ENCODE results near the gene RASGRF1.

Gene RASGRF1

DNA sequence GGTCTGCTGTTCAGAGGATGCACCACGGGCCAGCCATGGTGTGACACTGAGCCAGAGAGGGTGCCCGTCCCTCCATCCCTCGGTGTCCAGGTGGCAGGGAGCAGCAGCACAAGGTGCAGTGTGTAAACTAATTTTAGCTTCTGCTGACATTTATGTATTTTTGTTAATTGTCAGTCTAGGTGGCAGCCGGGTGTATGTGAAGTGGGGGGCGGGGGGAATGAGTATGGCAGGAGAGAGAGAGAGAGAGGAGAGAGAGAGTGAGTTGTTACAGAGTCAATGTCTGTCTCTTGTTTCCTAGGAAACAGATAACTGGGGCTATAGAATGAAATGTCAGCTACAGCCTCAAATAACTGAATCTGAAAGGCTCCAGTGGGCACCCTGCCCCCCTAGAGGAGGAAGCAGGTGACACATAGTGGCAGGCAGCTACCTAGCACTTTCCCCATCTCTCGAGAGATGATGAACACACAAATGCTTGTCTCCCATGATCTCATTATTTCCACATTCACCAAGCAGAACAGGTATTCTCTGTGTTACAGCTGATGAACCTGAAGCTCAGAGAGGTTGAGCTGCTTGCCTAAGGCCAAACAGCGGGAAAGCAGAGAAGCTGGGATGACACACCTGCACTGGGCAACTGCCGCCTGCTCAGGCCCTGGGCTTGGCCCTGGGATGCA is 24.7 kb downstream of the RASGRF1 start:
- DNase-seq = no peak

DNA sequence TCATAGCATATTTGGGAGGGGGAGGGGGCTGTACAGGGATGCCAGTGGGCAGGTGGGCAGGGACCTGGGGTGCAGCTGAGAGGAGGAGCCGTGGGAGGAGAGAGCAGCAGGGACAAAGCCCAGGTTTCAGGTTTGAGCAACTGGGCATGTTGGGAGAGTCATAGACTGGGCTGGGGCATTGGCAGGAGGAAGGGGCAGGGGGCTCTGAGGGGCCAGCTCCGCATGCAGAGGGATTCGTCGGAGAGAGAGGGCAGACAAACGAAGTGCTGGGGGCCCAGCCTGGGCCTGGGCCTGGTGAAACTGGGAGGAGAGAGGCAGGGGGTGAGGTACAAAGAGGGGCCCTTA is 25.2 kb downstream of the RASGRF1 start:
- no peak for DNase-seq

DNA sequence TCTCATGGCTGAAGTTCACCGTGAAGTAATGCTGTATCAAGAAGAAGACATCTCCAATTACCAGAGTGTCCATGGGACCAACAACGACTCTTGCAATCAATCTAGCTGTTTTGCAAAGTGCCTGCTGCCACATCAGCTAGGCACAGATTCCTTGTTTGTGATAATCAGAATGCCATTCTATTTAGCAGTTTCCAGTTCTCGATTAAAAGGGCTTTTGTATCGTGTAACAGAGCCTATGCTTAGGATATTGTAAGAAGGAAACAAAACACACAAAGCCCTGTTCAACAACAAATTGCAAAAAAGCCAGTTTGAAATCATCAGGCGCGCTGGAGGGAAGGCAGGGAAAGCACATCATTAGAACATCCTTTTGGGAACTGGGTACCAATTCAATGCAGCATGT is 26.1 kb downstream of the RASGRF1 start:
- no peak for DNase-seq

DNA sequence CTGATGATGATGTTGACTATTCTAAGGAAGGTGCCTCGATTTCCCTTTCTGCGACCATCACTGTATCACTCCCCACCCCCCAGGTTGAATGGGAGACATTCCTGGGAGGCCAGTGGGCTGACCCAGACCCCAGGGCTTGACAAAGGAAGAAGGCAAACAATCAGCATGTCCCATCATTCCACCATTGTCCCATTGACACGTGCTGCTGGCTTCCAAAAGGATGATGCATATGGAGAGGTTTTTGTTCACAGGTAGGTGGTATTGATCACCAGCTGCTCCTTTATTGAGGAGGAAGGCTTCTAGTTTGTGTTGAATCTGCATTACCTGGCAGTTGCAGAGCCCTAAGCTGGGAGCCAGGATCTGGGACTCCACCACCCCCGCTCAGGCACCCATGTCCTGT is 30.4 kb downstream of the RASGRF1 start:
- DNase-seq = no peak

DNA sequence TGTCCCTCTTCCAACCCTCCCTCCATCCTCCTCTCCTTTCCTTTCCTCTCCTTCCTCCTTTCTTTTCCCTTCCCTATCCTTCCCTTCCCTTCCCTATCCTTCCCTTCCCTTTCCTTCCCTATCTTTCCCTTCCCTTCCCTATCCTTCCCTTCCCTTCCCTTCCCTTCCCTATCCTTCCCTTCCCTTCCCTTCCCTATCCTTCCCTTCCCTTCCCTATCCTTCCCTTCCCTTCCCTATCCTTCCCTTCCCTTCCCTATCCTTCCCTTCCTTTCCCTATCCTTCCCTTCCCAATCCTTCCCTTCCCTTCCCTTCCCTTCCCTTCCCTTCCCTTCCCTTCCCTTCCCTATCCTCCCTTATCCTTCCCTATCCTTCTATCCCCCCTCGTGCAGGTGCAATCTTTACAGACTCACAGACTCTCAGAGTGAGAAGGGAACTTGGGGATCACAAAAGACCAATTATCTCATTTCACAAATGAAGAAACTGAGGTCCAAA is 31.5 kb downstream of the RASGRF1 start:
- DNase-seq = no peak

DNA sequence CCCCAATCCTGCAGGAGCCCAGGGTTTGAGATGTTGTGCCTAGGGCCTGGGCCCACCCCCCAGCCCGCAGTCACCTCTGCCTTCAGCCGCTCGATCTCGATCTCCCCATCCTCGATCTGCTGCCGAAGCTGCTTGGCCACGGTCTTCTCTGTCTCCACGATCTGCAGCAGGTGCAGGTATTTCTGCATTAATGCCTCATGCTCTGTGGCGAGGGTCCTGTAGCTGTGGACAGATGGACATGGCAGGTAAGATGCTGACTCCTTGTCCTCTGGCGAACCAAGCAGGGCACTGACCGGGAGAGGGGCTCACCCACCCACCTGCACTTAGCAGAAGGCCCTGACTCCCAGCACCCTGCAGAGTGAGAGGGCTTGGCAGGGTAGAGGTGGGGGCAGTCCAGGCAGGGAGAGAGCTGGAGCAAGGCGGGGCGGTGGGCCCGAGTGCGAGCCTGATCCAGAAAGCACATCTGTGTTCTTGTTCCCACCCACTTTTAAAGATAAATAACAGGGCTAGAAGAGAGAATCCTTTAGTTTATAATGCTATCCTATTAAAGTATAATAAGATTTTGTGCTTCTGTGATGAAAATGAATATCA is 32.2 kb downstream of the RASGRF1 start:
- DNase-seq = no peak

DNA sequence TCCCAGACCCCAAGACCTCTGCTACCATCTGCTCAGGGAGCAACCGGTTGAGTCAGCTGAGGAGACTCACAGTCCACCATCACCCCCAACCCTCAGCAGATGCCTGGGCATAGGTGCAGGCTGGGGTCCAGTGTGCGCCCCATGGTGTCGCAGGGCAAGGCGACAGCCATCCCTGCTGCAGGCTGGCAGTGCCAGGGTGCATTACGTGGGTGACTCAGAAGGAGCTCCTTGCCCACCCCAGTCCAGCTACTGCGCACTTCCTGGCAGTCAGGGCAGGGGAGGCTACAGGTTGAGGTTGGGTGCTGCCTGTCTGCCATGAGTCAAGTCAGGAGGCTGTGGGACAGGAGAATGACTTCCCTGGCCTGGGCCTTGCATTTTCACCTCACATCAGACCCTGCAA is 33.5 kb downstream of the RASGRF1 start:
- no peak for DNase-seq

DNA sequence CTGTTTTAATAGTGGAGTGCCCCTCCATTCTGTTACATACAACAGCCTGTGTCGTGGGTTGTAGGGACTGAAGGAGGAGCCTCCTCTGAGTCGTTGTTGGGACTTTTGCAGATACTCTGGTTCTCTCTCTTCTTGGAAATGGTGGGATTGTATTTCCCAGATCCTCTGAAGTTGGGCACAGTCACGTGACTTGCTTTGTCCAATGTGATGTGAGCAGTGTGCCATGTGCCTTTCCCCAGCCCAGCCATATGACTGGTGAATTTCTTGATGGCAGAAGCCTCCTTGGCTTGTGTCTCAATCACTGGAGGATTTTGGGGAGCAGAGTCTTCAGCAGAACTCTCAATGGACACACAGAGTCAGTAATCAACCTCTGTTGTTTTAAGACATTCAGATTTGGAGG is 36.2 kb downstream of the RASGRF1 start:
- DNase-seq = no peak

DNA sequence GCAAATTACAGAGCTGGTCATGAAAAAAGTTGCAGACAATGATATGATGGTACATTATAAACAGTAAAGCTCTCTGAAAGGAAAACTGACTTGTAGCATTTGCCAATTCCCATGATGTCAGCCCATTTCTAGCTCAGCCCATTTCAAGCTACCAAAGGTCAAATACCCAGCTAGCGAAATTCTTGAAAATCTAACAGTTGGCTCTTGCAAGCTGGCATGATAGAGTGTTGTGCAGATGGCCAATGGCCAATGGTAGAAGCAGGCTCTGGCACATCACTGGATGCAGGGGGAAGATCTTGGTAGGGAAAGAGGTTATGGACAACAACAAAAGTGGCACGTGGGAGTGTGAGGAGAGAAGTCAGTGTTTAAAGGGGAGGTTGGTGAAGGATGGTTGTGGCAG is 36.7 kb downstream of the RASGRF1 start:
- no peak for DNase-seq

DNA sequence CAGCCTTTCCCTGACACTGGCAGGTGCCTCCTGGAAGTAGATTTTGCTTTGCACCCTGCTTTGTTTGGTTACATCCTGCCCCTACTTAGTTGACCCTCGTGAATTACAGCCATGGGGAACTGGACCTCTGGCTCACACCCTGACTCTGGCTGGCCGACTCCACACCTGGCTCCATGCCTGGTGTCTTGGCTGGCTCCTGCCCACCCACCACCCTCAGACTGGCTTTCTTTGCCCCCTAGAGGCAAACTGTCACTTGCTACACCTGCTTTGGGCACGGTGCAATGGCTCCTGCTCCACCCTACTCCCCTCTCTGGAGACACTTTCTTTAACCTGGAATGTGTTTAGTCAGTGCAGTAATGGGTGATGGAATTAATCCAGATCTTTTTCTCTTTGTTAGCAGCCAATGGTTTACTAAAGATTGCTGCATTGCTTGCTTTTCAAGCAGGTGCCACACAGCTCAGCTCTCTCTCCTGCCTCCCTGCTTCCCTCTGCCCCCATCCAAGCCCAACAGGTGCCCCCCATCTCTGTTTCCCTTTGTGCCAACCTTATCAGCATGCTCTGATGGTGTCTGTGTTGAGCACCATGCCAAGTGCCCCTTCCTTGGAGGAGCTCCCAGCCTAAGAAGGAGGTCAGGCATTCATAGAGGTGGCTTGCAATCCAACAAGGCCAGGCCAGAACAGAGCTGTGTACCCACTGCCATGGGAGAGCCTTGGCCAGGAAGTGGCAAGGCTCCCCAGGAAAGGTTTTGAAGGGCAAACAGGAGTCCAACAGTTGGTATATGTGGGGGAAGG is 38.4 kb downstream of the RASGRF1 start:
- DNase-seq = no peak

DNA sequence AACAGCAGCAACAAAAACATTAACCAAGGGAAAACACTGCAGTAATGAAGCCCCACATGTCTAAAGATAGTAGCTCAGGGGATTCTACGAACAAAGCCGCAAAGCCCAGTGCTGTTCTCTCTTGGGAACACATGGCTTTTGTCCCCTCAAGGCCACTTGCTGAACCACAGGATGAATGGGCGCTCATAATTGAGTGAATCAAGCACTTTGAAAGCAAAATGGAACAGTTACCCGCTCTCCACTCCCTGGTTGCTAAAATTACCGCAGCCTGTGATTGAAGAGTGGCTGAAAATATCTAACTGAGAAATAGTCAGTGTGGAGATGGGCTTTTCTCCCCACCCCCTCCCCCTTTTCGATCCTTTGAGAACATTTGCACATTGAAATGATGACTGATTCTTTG is 39.6 kb downstream of the RASGRF1 start:
- DNase-seq = no peak

DNA sequence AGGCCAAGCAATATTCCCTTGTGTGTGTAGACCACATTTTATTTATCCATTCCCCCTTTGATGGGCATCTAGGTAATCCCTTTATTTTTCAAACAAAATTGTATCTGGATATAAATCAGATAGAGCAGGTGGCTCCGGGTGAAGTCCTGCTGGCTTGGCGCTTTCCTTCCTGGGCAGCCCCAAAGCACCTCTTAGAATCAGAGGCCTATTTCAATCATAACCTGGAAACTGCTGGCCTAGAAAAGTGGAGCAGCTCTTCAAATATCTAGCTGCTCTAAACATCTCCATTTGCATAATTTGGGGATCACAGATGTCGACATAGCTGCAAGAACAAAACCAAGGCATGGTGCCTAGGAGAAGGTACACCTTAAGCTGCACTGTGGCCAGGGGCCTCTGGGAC is 40.2 kb downstream of the RASGRF1 start:
- DNase-seq = no peak

DNA sequence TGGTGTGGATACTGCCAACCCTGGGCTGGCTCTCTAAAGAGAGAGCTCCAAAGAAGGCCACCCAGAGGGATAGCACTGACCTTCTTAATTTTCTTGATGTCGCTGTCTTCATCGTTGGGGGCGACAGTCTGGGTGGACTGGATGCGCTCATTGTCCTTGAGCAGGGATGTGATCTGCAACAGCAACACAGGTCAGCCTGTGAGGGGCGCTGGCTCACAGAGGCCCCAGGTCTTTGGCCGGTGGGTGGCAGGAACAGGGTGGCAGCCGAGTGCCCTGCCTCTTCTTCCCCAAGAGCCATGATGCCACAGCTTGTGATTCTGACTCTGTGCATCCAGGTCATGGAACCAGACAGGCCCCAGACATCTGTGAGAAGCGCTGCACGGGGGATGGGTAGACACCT is 41.2 kb downstream of the RASGRF1 start:
- no peak for DNase-seq

DNA sequence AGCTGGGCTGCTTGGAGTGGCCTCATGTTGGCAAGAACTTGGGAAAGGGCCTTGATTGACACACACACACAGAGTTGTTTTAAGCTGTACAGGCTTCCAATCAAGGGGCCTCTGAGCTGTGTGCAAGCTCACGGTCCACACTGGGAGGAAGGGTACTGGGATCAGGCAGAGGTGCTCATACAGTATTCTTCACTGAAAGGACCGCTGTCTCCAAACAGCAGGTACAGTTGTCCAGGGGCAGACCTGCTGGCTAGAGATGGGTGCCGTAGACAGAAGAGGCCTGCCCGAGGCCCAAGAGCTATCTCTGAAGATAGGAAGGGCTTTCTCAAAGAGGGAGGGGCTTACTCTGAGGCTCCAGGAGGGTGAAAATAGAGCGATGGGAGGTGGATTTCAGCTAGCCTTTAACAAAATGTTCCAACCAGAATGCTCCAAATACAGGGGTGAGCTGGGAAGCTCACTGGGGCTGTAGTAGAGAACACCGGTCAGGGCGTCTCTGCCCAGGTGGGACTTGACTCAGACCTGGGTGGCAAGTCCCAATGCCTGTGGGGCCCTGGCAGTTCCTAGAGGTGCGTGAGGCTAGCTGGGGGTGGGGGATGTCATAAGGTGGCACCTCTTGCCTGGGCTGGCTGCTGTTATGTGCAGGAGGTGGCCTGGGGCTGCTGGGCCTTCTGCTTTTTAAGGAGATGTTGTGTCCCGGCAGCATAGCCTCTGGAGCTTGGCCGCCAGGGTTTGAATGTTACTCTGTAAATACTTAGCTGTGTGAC is 42.7 kb downstream of the RASGRF1 start:
- DNase-seq = no peak

DNA sequence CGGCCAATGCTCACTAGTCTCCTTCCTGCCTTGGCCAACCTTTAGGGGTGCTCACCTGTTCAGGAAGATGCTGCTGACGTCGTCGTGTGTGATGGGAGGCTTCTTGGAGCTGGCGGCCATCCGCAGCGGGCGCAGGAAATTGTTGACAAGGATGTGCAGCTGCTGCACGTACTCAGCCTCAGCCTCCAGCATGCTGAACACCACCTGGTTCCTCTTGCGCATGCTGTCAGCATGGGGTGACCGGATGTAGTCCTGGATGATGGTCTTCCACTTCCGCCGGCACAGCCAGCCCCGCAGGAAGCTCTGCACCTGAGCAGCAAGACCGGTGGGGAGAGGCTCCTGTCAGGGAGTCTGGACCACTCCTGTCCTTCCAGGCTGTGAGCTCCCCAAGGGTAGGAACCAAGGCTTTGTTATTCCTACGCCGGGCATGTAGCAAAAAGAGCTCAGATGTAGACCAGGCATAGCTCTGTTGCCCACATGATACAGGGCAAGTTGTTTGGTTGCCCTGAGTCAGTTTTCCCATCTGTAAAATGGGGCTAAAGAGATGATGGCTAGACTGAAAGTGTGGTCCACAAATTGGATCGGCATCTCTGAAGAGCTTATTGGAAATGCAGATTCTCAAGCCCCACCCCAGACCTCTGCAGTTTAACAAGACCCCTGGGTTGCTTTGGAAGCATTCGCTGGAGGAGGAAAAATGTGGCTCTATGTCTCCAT is 43.7 kb downstream of the RASGRF1 start:
- no peak for DNase-seq

DNA sequence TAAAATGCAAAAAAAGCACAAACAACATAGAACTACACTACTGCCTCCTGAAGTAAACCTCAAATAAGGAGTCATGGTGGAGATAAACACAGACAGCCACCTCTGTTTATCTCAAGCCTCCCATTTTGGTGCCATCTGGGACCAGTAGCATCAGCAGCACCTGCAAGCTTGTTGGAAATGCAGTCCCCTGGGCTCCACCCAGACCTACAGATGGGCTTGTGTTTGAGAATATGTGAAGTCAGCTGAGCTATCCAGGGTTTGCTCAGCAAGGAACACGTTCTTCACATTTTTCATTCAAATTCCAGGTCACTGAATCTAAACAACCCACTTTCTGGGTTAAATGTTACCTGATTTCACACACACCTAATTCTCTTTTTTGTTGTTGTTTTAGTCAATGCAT is 45.5 kb downstream of the RASGRF1 start:
- DNase-seq = no peak

DNA sequence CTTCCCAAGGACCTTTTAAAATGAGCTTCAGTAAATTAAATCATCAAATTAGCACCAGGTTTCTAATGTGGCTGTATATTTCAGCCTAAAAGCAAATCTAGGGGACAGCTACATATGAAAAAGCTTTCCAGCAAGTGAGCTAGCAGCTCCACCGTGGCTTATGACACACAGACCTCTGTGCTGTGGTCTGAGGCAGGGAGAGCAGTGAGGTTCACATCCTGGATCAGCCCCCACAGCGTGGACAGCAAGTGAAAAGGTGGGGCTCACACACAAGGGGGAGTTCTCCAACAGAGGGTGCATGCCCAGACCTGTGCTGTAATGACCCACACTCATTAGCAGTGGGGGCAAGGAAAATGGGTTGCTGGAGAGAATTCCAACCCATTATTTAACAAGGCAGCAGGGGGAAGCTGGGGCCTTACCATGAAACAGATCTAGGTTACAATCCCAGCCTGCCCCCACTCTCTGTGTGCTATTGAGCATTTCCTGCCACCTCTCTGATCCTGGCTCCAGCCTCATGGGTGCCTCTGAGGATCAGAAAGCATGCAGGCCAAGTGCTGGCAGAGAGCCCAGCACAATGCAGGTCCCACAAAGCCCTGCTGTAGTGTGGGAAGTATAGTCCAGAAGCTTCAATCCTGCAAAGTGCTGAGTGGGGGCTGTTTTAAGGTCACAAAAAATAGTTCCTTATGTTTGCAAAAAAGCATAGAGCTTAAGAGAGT is 48.2 kb downstream of the RASGRF1 start:
- DNase-seq = no peak

DNA sequence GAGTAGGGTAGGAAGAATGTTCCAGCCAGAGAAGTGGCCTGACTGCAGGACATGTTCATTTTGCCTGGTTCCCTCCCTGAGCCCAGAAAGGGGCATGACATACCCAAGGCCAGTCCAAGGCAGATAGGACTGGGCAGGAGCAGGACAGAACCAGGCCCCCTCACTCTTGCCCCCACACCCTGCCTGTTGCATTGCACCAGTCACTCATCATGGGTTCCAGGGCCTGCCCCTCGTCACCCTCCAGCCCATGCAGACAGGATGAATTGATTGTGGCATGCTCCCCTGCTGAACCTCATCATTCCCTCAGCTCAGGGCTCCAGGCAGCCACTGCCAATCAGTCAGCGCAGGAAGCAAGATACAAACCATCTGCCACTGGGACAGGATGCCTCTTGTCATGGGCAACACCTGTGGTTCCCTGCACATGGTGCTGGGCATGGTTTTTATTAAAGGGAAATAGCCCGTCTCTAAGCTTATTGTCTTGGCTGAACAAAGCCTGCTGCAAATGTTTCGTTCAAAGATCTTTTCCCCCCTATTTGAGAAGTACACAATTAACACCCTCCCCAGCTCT is 48.9 kb downstream of the RASGRF1 start:
- DNase-seq = no peak

DNA sequence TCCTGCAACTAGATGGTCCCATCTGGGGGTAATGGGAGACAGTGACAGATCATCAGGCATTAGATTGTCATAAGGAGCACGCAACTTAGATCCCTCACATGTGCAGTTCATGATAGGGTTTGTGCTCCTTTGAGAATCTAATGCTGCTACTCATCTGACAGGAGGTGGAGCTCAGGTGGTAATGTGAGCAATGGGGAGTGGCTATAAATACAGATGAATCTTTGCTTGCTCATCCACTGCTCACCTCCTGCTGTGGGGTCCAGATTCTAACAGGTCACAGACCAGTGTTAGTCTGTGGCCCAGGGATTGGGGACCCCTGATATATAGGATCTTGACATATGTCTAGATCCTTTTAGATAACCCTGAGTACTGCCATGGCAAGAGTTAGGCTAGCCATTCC is 52.7 kb downstream of the RASGRF1 start:
- no peak for DNase-seq

DNA sequence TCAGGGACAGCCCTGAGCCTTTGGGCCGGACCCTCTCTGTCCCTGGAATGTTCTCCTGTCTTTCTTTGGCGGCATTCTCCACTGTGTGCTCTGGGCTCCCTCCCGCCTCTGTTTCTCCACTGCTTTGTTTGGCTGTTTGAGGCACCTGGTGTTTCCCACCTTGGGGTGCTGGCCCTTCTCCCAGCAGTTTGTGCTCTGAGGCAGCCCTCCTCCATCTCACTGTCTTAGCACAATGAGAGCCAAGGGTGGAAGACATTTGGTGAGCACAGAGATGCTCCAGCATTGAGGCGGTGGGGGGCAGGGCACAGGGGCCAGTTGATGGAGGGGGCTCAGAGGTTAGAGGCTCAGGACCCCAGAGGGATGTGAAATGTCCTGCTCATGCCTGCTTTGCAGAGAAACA is 54.3 kb downstream of the RASGRF1 start:
- no peak for DNase-seq

DNA sequence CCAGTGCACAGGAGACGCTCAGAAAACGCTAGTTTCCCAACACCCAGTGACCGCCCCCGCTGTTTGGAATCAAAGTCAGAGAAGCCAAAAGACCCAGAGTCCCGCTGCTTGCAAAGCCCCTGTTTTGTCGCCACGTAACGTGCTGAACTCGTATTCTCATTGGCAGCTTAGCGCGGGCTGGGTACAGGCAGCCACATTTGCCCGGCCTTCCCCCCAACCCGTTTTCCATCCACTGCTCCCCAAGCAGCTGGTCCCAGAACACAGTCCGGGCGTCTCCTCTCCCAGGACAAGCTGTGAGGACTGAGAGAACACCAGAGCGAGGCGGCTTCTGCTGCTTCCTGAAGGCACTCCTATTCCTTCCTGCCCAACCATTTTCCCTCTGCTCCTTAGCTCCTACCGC is 54.8 kb downstream of the RASGRF1 start:
- DNase-seq = no peak

DNA sequence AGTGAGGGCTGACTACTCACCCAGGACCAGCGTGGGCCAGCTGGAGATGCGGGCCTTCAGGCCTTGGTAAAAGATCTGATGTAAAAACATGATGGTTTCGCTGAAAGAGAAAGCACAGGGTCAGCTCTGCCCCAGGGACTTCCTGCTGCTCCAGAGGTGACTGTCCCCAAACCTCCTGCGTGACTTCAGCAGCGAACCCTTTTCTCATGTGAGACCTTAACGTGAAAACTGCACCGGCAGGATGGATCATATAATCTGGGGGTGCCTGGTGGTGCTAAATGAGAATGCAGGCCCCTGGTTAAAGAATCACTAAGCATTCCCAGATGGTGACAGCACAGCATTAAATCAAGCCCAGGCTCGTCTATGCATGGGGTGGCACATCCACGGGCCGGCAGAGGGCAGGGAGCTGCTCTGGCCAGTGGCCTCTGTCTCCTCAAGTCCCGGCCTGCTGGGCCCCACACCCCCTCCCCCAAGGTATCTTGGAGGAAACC is 55.4 kb downstream of the RASGRF1 start:
- DNase-seq = no peak
